HG02623 (cell line): ENCODE measurements around the gene TJP3.
A peak's percentile ranks its signal among the peaks of the same experiment; 100 is the strongest.

ENCODE experiments used
- ATAC-seq: cut with Tn5 transposase; IDR thresholded peaks from one replicate; pipeline ENCODE4 v1.9.1; 2021; ENCODE audit warnings: moderate library complexity; ENCODE audit not compliant: unreplicated experiment

The TJP3 gene

GRCh38 chr19:3691372-3691716 lies 16.8 kb upstream of the TJP3 start:
- no peak for ATAC-seq

DNA sequence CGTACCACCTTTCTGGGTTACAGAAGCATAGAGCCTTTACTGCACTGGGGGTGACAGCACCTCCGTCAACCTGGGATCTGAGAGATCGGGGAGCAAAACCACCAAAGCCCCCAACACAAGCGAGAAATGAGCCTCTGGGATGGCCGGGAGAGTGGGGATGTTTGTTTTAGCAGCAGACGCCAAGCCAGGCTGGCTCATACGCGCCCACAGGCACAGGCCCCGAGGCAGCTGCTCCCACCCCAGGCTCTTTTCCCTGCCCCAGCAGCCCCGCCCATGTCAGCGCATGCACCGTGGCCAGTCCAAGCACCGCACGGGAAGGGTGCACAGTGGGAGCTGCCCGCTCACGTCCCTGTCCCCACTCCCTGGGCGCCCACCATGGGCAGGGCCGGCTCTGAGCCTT lies 16.5 kb upstream of the TJP3 start:
- no peak for ATAC-seq

DNA sequence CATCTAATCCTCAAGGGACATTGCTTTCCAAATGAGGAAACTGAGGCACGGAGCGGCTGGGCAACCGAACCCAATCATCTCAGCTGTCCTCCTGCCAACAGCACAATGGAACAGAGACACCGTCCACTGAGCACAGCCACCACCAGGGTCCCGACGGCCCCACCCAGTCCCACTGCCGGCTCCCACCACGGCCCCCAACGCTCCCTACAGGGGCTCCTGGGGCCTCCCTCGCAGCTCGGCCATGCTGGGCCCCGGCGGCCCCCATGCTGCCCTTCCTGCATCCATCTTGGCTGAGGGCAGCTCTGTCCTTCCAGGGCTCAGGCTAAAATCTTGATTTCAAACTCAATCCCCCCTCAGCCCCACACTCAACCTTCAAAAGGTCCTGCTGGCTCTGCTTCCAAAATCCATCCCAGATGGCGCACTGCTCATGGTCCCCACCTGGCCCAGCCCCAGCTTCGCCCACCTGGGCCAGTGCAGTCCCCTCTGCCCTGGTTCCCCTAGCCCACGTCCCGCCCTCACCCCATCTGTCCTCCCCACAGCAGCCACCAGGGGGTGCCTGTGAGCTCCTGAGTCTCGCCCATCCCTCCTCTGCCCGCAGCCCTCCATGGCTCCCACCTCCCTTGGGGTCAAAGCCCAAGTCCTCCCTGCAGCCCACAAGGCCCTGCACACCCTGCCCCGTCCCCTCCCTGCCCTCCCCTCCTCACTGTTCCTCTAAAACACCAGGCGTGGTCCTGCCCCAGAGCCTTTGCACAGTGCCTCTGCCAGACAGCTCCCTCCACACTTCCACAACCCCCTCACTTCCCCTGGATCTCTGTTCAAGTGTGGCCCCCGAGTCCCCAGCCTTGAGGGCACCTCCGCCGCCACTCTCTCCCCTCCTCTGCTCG lies 15.8 kb upstream of the TJP3 start:
- ATAC-seq, result no peak

DNA sequence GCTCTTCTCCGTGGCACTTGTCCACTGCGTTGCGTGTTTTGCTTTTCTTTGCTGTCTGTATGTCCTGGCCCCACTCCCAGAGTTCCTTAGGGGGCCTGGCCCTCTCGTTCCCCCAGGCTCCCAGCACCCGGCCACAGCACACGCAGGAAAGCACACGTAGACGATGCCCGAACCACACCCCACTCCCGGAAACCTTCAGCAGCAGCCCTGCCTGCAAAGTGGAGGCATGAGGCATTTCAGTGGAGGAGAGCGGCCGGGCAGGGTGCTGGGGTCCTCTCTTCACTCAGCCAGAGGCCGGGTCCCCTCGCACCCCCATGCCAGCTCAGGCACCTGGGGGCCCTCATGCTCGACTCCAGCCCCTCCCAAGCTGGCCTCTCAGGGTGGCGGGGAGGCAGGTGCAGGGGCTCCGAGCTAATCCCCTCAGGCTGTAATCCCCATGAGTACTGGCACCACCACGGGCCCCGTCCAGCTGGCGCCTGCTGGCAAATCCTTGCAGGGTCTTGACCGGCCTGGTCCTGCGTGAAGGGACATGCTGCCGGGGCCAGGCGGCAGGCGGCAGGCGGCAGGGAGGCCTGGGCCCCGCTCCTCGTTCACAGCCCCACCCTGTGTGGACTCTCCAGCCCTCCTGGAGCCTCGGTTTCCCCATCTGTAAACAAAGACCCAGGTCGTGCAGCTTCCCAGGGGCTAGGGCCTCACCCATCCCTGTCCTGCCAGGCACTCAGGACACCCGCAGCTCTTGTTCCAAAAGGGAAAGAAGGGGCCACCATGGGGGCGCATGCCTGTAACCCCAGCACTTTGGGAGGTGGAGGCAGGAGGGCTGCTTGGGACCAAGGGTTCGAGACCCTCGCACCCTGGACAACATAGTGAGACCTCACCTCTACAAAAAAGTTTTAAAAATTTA lies 14.9 kb upstream of the TJP3 start:
- no peak for ATAC-seq

GRCh38 chr19:3694361-3695123 lies 13.6 kb upstream of the TJP3 start:
- no peak for ATAC-seq

- no peak for ATAC-seq
These were observed 13.0 kb upstream of the TJP3 start for GRCh38 chr19:3695124-3695733.

GRCh38 chr19:3695986-3696659 lies 12.1 kb upstream of the TJP3 start:
- ATAC-seq, result no peak

GRCh38 chr19:3696660-3696995 lies 11.6 kb upstream of the TJP3 start:
- ATAC-seq, result no peak

GRCh38 chr19:3697094-3697493 lies 11.1 kb upstream of the TJP3 start:
- ATAC-seq, result no peak

DNA sequence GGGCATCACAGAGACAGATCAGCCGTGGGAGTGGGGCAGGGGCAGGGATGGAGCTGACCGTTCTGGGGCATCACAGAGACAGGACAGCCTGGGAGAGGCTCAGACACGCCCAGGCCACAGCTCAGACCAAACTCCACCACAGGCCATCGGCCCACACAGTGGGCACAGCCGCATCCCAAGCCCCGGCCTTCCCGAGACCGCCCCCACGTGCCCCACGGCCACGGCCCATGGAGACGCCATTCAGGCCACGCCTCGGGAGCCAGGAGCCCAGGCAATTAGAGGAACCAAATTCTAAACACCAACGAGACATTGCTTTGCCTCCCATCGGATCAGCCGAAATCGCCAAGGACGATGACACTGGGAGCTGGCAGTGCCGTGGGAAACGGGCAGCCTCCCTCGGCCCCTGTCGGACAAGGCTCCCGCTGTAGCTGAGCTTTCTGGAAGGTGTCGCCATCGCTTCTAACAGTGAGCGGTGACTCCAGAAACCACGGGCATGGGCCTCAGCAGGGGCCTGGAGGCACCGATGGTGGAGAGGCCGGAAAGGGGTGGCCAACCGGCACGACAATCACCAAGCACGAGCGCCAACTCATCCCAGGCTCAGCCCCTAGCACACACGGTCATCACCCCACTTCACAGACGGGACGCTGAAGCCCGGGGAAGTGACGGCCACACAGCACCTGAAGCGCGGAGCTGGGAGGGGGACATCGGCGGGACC lies 10.4 kb upstream of the TJP3 start:
- ATAC-seq, result no peak

DNA sequence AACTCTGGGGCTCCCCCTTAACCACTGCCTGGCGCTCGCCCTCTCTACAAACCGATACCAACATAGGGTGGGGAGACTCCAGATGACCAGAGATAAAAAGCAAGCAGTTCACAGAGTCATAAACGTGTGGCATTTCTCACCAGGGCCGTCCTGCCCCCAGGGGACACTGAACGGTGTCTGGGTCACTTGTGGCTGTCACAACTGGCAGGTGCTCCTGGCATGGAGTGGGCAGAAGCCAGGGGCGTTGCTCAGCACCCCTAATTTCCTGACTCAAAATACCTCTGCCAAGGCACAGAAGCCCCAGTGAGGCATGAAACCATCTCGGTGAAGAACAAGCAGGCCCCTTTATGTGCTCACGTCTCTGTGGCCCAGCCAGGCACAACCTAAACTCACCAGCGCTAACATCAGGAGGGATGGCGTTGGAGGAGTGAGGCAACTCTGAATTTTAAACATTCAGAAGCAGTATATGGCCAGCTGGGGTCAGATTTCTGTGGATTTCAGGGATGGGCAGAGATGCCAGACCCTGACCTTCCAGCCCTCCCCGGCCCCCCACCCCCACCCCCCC lies 9.7 kb upstream of the TJP3 start:
- no peak for ATAC-seq

DNA sequence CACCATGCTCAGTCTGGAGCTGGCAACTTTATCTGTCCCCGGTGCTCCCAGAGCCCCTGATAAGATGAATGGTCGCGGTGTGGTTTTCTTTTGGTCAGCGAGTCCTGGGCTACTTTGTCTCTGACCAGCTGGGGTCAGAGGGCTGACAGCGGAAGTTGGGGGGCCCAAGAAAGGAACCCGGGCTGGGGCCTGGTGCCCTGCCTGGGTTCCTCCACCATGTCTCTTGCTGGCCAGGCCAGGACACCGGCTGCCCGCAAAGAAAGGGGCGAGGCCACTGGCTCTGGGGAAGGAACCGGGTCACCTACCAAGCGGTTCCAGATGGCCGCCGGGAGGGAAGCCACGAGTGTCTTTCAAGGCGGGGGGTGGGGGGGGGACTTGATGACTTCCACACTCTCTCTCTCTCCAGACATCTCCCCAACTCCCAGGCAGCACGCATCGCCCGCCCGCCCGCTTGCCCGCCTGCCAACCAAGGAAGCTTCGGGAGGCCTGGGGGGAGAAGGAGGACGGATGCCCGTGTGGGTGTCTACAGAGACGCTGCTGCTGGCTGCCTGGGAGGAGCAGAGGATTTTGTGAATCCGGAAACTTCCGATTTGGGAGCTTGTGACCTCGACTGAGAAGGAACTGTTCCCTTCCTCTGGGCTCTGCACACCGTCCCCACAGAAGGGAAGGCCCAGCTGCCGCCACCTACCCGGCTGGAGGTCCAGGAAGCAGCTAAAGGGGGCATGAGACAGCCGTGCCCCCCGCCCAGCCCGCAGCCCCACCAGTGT lies 9.0 kb upstream of the TJP3 start:
- no peak for ATAC-seq

DNA sequence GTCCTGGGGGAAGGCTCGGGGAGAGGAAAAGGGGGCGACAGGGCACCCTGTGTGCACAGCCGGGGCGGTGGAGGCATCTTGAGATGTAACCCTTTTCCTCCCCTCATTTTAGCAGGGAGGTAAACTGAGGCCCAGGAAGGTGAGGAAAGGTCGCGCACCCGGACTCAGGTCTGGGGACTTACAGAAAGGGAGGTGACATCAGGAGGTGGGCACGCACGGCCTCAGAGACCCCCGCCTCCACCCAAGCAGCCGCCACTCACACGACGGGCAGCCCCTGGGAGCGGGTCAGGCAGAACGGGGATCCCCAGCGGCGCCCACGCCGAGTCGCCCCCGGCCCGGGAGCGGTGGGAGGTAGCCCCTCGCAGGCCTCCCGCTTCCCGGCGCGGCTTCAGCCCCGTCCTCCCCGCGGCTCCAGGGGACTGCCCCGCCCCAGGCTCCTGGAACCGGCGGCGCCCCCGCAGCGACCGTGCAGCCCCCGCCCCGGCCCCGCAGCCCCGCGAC lies 8.4 kb upstream of the TJP3 start:
- no peak for ATAC-seq

GRCh38 chr19:3700242-3701032 lies 7.7 kb upstream of the TJP3 start, which contains the start of gene PIP5K1C:
Gene PIP5K1C (minus strand): TSS chr19:3700468. CDS start chr19:3700390, 78 bp downstream.
- ATAC-seq, result peak; percentile 84

- no peak for ATAC-seq
These were observed 7.0 kb upstream of the TJP3 start for GRCh38 chr19:3701200-3701599.

GRCh38 chr19:3707868-3708206 lies 347 bp upstream of the TJP3 start:
- no peak for ATAC-seq

DNA sequence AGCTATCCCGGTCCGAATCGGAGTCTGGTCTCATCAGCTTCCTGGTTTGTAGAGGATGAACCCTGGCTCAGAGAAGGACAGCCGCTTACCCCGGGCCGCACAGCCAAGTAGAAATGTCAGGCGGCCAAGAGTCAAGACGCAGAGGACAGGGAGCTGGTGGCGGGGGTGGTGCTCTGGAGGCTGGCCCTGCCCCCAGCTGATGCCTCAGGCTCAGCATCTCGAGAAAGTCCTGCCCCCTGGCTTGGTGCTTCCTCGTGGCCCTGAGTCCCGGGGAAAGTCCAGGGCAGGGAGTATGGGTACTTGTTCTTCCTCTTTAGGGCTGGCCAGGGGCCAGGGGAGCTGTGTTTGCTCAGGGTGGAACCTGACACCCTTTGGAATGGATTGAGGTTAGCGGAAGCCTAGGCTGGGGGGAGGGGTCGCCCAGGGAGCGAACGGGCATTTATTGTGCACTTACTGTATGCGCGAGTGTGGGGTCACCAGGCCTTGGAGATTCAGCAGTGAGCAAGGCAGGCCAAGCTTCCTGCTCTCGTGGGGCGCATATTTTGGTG lies 2.2 kb downstream of the TJP3 start:
- no peak for ATAC-seq
